Liver (tissue), 3 donors: Measurements from ENCODE around the gene CASQ1.

ENCODE experiments used
- CTCF ChIP-seq: fragments of 150-350 bp; IDR thresholded peaks from 2 replicates; pipeline ENCODE4 v1.5.1; 2017; ENCODE audit warnings: improper control_type of control experiment, low read depth, low read length; ENCODE audit not compliant: missing input control
- EGR1 ChIP-seq, 2 donors: IDR thresholded peaks; 2 replicates each; pipeline ENCODE4 v1.6.1; 2016 to 2018; ENCODE audit warnings: antibody characterized with exemption in 2 of 2, low read depth in 2 of 2
- FOXA2 ChIP-seq: IDR thresholded peaks from 2 replicates; pipeline ENCODE4 v1.6.1; 2016; ENCODE audit warnings: antibody characterized with exemption
- GABPA ChIP-seq, 2 donors: IDR thresholded peaks in 1 of 2; conservative IDR thresholded peaks in 1 of 2; 2 replicates each; pipeline ENCODE4 v1.6.1; 2016; ENCODE audit warnings: antibody characterized with exemption in 2 of 2, mild to moderate bottlenecking in 1 of 2, moderate library complexity in 1 of 2
- JUND ChIP-seq, 2 donors: IDR thresholded peaks; 2 replicates each; pipeline ENCODE4 v1.6.1; 2016; ENCODE audit warnings: antibody characterized with exemption in 2 of 2
- RAD21 ChIP-seq, 2 donors: IDR thresholded peaks; 2 replicates each; pipeline ENCODE4 v1.6.1; 2016; ENCODE audit warnings: antibody characterized with exemption in 2 of 2, mild to moderate bottlenecking in 2 of 2
- SP1 ChIP-seq: IDR thresholded peaks from 2 replicates; pipeline ENCODE4 v1.6.1; 2018; ENCODE audit warnings: antibody characterized with exemption, mild to moderate bottlenecking
- TAF1 ChIP-seq: conservative IDR thresholded peaks from 2 replicates; pipeline ENCODE4 v1.6.1; 2016; ENCODE audit warnings: antibody characterized with exemption, mild to moderate bottlenecking
- TF ChIP-seq, protein P1 (sequence below): IDR thresholded peaks from 2 replicates; pipeline ENCODE4 v1.6.1; 2016; ENCODE audit warnings: antibody characterized with exemption
- donor health status: healthy.
- donor health status: healthy.

DNA sequence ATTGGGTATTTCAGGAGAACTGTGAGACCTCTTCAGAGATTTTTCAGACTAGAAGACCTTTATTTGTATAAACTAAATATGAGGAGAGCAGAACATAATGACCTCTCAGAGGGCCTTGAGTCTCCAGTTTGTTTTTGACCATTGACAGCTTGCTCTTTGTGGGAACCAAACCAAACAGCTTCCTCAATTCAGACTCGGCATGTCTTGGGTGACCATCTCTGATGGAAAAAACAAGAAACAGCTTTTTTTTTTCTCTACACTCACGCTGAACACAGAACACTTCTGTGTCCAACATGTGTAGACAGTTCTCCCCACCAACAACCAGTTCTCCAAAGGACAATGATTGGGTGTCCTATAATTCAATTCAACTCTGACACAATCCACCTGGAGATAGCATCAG, 27.4 kb upstream of the CASQ1 start:
- no peak for TF ChIP-seq CTCF
- TF ChIP-seq TAF1: no peak
- no peak for TF ChIP-seq FOXA2
- TF ChIP-seq RAD21 (IDR thresholded peaks at IDR 0.05): no peak
- TF ChIP-seq GABPA (IDR thresholded peaks at IDR 0.05 in 1 of 2, conservative IDR thresholded peaks at IDR 0.05 in 1 of 2): no peak
- TF ChIP-seq EGR1 (IDR thresholded peaks at IDR 0.05; ENCODE audit: low read depth in 2 of 2): no peak
- TF ChIP-seq, protein P1, sequence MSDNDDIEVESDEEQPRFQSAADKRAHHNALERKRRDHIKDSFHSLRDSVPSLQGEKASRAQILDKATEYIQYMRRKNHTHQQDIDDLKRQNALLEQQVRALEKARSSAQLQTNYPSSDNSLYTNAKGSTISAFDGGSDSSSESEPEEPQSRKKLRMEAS: no peak
- TF ChIP-seq SP1: no peak
- no peak for TF ChIP-seq JUND (IDR thresholded peaks at IDR 0.05)
